Measurements from ENCODE around the gene ZNF564.

DNA sequence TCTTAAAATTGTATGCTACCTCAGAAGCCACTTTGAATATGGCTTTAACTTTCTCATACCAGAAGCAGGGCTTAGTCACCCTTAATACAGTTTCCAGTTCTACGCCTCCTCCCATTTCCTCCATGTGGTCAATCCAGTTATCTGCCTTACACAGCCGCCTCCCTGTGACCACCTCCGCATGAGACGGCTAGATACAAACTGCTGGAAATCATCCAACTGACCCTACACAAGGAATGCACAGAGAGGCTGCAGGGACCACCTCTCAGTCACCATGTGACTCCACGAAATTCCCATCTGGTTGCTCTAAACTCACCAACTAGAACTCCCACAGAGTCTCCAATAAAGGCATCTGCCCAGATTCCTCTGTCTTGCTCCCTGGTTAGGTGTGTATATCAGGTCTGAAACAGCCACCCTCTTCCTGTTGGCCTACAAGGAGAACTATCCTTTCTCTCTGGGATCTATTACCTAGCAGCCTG lies 6.8 kb downstream of the ZNF564 start:
- TF ChIP-seq, protein P1, sequence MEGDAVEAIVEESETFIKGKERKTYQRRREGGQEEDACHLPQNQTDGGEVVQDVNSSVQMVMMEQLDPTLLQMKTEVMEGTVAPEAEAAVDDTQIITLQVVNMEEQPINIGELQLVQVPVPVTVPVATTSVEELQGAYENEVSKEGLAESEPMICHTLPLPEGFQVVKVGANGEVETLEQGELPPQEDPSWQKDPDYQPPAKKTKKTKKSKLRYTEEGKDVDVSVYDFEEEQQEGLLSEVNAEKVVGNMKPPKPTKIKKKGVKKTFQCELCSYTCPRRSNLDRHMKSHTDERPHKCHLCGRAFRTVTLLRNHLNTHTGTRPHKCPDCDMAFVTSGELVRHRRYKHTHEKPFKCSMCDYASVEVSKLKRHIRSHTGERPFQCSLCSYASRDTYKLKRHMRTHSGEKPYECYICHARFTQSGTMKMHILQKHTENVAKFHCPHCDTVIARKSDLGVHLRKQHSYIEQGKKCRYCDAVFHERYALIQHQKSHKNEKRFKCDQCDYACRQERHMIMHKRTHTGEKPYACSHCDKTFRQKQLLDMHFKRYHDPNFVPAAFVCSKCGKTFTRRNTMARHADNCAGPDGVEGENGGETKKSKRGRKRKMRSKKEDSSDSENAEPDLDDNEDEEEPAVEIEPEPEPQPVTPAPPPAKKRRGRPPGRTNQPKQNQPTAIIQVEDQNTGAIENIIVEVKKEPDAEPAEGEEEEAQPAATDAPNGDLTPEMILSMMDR (IDR thresholded peaks at IDR 0.05): no peak
- TF ChIP-seq EP300 (IDR thresholded peaks at IDR 0.05): no peak

Measured in tibial nerve (tissue), 4 donors.